Measurements from ENCODE around the gene CORO2A. TPM values are rescaled to one million over a fixed set of nuclear protein-coding genes. Genes with fewer than 3 reads are reported as not detected.

The CORO2A gene
- polyA plus RNA-seq, 1 experiment = 1.4 TPM

- Histone ChIP-seq H3K27ac (ENCODE audit: low read depth, low read length) (peak overlapping the region; percentile 39), H3K9me3 (ENCODE audit: control insufficient read depth, insufficient read depth, low read length) (no peaks in the 10 kb centered on the region), H3K27me3 (ENCODE audit: control insufficient read depth, insufficient read depth, low read length) (peaks cover 4% of the 10 kb centered on the region), H3K4me3 (ENCODE audit: low read depth, low read length) (no peak overlapping the region)
- ChIA-PET CTCF (interaction anchor here (0.6 kb wide), 1 partner anchor 12 kb away, joined by 3 read pairs; no protein-coding TSS in a partner anchor), POLR2A (no interaction called here)
- peak; percentile 16 for DNase-seq (ENCODE audit: low read depth, low spot score)
- no peak for TF ChIP-seq CTCF (IDR thresholded peaks at IDR 0.05; ENCODE audit: low read depth, low read length)
These were observed 23.4 kb downstream of the CORO2A start for GRCh38 chr9:98168941-98169488.

GRCh38 chr9:98168153-98168780 is 24.2 kb downstream of the CORO2A start:
- Histone ChIP-seq H3K27me3 (ENCODE audit: control insufficient read depth, insufficient read depth, low read length) (peaks cover 4% of the 10 kb centered on the region), H3K9me3 (ENCODE audit: control insufficient read depth, insufficient read depth, low read length) (no peaks in the 10 kb centered on the region), H3K4me3 (ENCODE audit: low read depth, low read length) (no peak overlapping the region), H3K27ac (ENCODE audit: low read depth, low read length) (no peak overlapping the region)
- ChIA-PET POLR2A (no interaction called here), CTCF (interaction anchor here (0.6 kb wide), 1 partner anchor 13 kb away, joined by 3 read pairs; no protein-coding TSS in a partner anchor)
- DNase-seq (ENCODE audit: low read depth, low spot score) = no peak
- no peak for TF ChIP-seq CTCF (IDR thresholded peaks at IDR 0.05; ENCODE audit: low read depth, low read length)

GRCh38 chr9:98164912-98165311 is 27.5 kb downstream of the CORO2A start:
- no peak for DNase-seq (ENCODE audit: low read depth, low spot score)
- peaks cover 9% of the 10 kb centered on the region for H3K27me3 ChIP-seq (ENCODE audit: control insufficient read depth, insufficient read depth, low read length)
- ChIA-PET POLR2A (no interaction called here), CTCF (no interaction called here)
- TF ChIP-seq CTCF (IDR thresholded peaks at IDR 0.05; ENCODE audit: low read depth, low read length) = no peak
- H3K9me3 ChIP-seq (ENCODE audit: control insufficient read depth, insufficient read depth, low read length) = no peaks in the 10 kb centered on the region
- no peak overlapping the region for H3K27ac ChIP-seq (ENCODE audit: low read depth, low read length)
- no peak overlapping the region for H3K4me3 ChIP-seq (ENCODE audit: low read depth, low read length)

GRCh38 chr9:98162613-98163012 is 29.8 kb downstream of the CORO2A start:
- H3K9me3 ChIP-seq (ENCODE audit: control insufficient read depth, insufficient read depth, low read length) = no peaks in the 10 kb centered on the region
- TF ChIP-seq CTCF (IDR thresholded peaks at IDR 0.05; ENCODE audit: low read depth, low read length) = no peak
- no peak overlapping the region for H3K27ac ChIP-seq (ENCODE audit: low read depth, low read length)
- DNase-seq (ENCODE audit: low read depth, low spot score) = no peak
- ChIA-PET POLR2A (no interaction called here), CTCF (no interaction called here)
- H3K4me3 ChIP-seq (ENCODE audit: low read depth, low read length) = no peak overlapping the region
- peaks cover 14% of the 10 kb centered on the region for H3K27me3 ChIP-seq (ENCODE audit: control insufficient read depth, insufficient read depth, low read length)

GRCh38 chr9:98161851-98162250 is 30.6 kb downstream of the CORO2A start:
- H3K4me3 ChIP-seq (ENCODE audit: low read depth, low read length) = no peak overlapping the region
- no peak overlapping the region for H3K27ac ChIP-seq (ENCODE audit: low read depth, low read length)
- H3K27me3 ChIP-seq (ENCODE audit: control insufficient read depth, insufficient read depth, low read length) = peaks cover 14% of the 10 kb centered on the region
- no peak for DNase-seq (ENCODE audit: low read depth, low spot score)
- TF ChIP-seq CTCF (IDR thresholded peaks at IDR 0.05; ENCODE audit: low read depth, low read length) = no peak
- H3K9me3 ChIP-seq (ENCODE audit: control insufficient read depth, insufficient read depth, low read length) = no peaks in the 10 kb centered on the region
- CTCF ChIA-PET = no interaction called here
- POLR2A ChIA-PET = no interaction called here

Measured in AG04450 (cell line).